Lung (tissue), 12 donors: Measurements from ENCODE around the gene ILKAP. TPM values are rescaled to one million over a fixed set of nuclear protein-coding genes. Genes with fewer than 3 reads are reported as not detected.

Experiments
- ATAC-seq: fragments of 200-7000 bp; cut with Tn5 transposase; one replicate; pipeline ENCODE4 v1.9.1; 2020; ENCODE audit warnings: moderate number of reproducible peaks; ENCODE audit not compliant: insufficient read depth, low FRiP score
- DNase-seq, 3 donors: peaks; one replicate each; pipeline ENCODE4 v3.0.0-alpha.2; 2013 to 2017
- H3K27ac ChIP-seq, 2 donors: one replicate each; pipeline ENCODE4 v1.5.1; 2013; ENCODE audit warnings: mild to moderate bottlenecking in 2 of 2, moderate library complexity in 2 of 2, control low read depth in 1 of 2, inconsistent platforms in 1 of 2, low read depth in 1 of 2, low read length in 1 of 2
- H3K27me3 ChIP-seq, 3 donors: one replicate each; pipeline ENCODE4 v1.5.1; 2013; ENCODE audit warnings: low read length in 2 of 3; ENCODE audit not compliant: control insufficient read depth in 3 of 3, insufficient read depth in 3 of 3
- H3K36me3 ChIP-seq, 4 donors: one replicate each; pipeline ENCODE4 v1.5.1; 2013; ENCODE audit warnings: low read length in 4 of 4, mild to moderate bottlenecking in 1 of 4, moderate library complexity in 1 of 4; ENCODE audit not compliant: control insufficient read depth in 4 of 4, insufficient read depth in 4 of 4
- H3K4me1 ChIP-seq, 5 donors: one replicate each; pipeline ENCODE4 v1.5.1; 2013; ENCODE audit warnings: low read length in 5 of 5, mild to moderate bottlenecking in 2 of 5, moderate library complexity in 1 of 5; ENCODE audit not compliant: control insufficient read depth in 5 of 5, insufficient read depth in 5 of 5
- H3K4me3 ChIP-seq: one replicate; pipeline ENCODE4 v1.5.1; 2013; ENCODE audit warnings: mild to moderate bottlenecking, control low read depth, moderate library complexity
- H3K9ac ChIP-seq, 2 donors: one replicate each; pipeline ENCODE4 v1.5.1; 2013; ENCODE audit warnings: low read length in 2 of 2, control low read depth in 1 of 2; ENCODE audit not compliant: insufficient read depth in 1 of 2
- H3K9me3 ChIP-seq, 4 donors: one replicate each; pipeline ENCODE4 v1.5.1; 2013; ENCODE audit warnings: low read length in 3 of 4, mild to moderate bottlenecking in 1 of 4, moderate library complexity in 1 of 4; ENCODE audit not compliant: control insufficient read depth in 4 of 4, insufficient read depth in 3 of 4
- CTCF ChIP-seq: IDR thresholded peaks from 2 replicates; pipeline ENCODE4 v1.5.1; 2012; ENCODE audit warnings: mild to moderate bottlenecking; ENCODE audit errors: control extremely low read depth, extremely low read depth
- WGBS, 2 donors: extraction: QIAGEN DNeasy Blood & Tissue Kit; methylation state at CpG; one replicate each; pipeline ENCODE4 v1.1.7; 2013; 5-methylcytosine and 5-hydroxymethylcytosine counted together
- polyA plus RNA-seq, 2 donors: library from polyadenylated mRNA; stranded (reverse); fragments of 200-250 nt; gene quantifications; one replicate each; pipeline ENCODE4 v1.2.1, GENCODE V29; 2013
- total RNA-seq, 2 donors: library from RNA; depleted of rRNA in 1 of 2; stranded (reverse); fragments of >200 nt in 1 of 2; gene quantifications; one replicate each; pipeline ENCODE4 v1.2.1, GENCODE V29; 2014 to 2021
- donor health status: control.
- donor health status: control.
- donor health status: Bipolar disorder and iron deficiency.
- donor health status: healthy.
- donor health status: DM: yes; HTN: yes; CAD: no.

ILKAP gene
- total and polyA plus RNA-seq, 4 donors: 35.0 to 52.0 (median 42.1) TPM

- no peak for ATAC-seq
Observed at GRCh38 chr2:238141541-238142318, 61.8 kb downstream of the ILKAP start.

GRCh38 chr2:238140721-238141540 lies 62.6 kb downstream of the ILKAP start:
- no peak for ATAC-seq
- Histone ChIP-seq H3K4me3 (no peak overlapping the region), H3K27ac (no peak overlapping the region), H3K9me3 (no peaks in the 10 kb centered on the region), H3K9ac (no peak overlapping the region), H3K4me1 (peaks cover 3 to 23% (median 7%) of the 10 kb centered on the region in 5 donors), H3K27me3 (peaks cover 0 to 2% (median 0%) of the 10 kb centered on the region in 3 donors), H3K36me3 (no peaks in the 10 kb centered on the region)
- TF ChIP-seq CTCF: no peak
- DNase-seq: no peak
- 94 to 96% methylated on average over 60 of the region's 60 CpGs for WGBS, 2 donors

More at GRCh38 chr2:238141541-238142318, 61.8 kb downstream of the ILKAP start:
- H3K9me3 ChIP-seq: no peaks in the 10 kb centered on the region
- H3K27me3 ChIP-seq: no peaks in the 10 kb centered on the region
- DNase-seq: peak; percentile 78 to 82 (median 80)
- TF ChIP-seq CTCF: no peak
- H3K36me3 ChIP-seq: no peaks in the 10 kb centered on the region
- H3K4me1 ChIP-seq: peaks cover 3 to 20% (median 7%) of the 10 kb centered on the region in 5 donors
- no peak overlapping the region for H3K4me3 ChIP-seq
- 47 to 55% methylated on average over 9 to 10 of the region's 10 CpGs for WGBS, 2 donors
- H3K9ac ChIP-seq: no peak overlapping the region
- peak overlapping the region in 1 of 2 donors; percentile 30 for H3K27ac ChIP-seq

- no peak overlapping the region for H3K4me3 ChIP-seq
- no peak overlapping the region for H3K9ac ChIP-seq
- H3K27ac ChIP-seq: no peak overlapping the region
- ATAC-seq: no peak
- H3K36me3 ChIP-seq: no peaks in the 10 kb centered on the region
- H3K4me1 ChIP-seq: peaks cover 3 to 23% (median 7%) of the 10 kb centered on the region in 5 donors
- no peaks in the 10 kb centered on the region for H3K9me3 ChIP-seq
- TF ChIP-seq CTCF: no peak
- H3K27me3 ChIP-seq: peaks cover 0 to 2% (median 0%) of the 10 kb centered on the region in 3 donors
- no peak for DNase-seq
- WGBS, 2 donors: 93 to 94% methylated on average over 7 of the region's 7 CpGs
Observed at GRCh38 chr2:238140040-238140439, 63.5 kb downstream of the ILKAP start.
